SK-MEL-5 (cell line): ENCODE measurements around the gene SARM1. TPM values are rescaled to one million over a fixed set of nuclear protein-coding genes. Genes with fewer than 3 reads are reported as not detected.
"Not testable (repeated sequence)": the region's sequence is repeated elsewhere in the genome, so short reads cannot be mapped to it uniquely, and the experiment has no call there.

Experiments used
- DNase-seq: peaks from one replicate; pipeline ENCODE4 v3.0.0-alpha.2; 2016; ENCODE audit warnings: low read depth, low spot score
- in situ Hi-C: cut with HindIII; loops from 2 replicates; pipeline ENCODE4 v1.10.0; 2016; ENCODE audit warnings: low sequenced_read_pairs, high pct_unique_total_duplicates, low pct_unique_long_range_greater_than_20kb
- total RNA-seq: library from RNA; depleted of rRNA; stranded (reverse); fragments of >200 nt; shearing (Covaris generic); gene quantifications from 2 replicates; pipeline ENCODE4 v1.2.3, GENCODE V29; 2014; rRNA removed

Gene SARM1
- total RNA-seq, 1 experiment from 2014 or later, result 5.1 TPM

- DNase-seq, result no peak
- in situ Hi-C loops, result no loop called here
Measured at GRCh38 chr17:28433721-28434120, 62.2 kb downstream of the SARM1 start.

- in situ Hi-C loops, result not testable (repeated sequence)
Measured at GRCh38 chr17:28434326-28434725, 62.8 kb downstream of the SARM1 start.

GRCh38 chr17:28443901-28444638 lies 72.6 kb downstream of the SARM1 start:
- DNase-seq, result no peak
- in situ Hi-C loops, result no loop called here

More at GRCh38 chr17:28434326-28434725, 62.8 kb downstream of the SARM1 start:
- not testable (repeated sequence) for DNase-seq

- in situ Hi-C loops, result no loop called here
- no peak for DNase-seq
Measured at GRCh38 chr17:28446716-28447395, 75.4 kb downstream of the SARM1 start.

- in situ Hi-C loops, result no loop called here
Measured at GRCh38 chr17:28447396-28447760, 75.9 kb downstream of the SARM1 start.

GRCh38 chr17:28449859-28450258 lies 78.4 kb downstream of the SARM1 start:
- in situ Hi-C loops, result no loop called here
- DNase-seq, result no peak

More at GRCh38 chr17:28447396-28447760, 75.9 kb downstream of the SARM1 start:
- DNase-seq, result no peak

Other genes starting within 250 kb of the SARM1 start
- 44.3 and 46.4 TPM in 2 replicates for gene TMEM97, start 52.5 kb upstream of the SARM1 start, total RNA-seq
- 30.7 and 38.9 TPM in 2 replicates for gene IFT20, start 36.2 kb upstream of the SARM1 start, total RNA-seq
- 24.5 and 27.6 TPM in 2 replicates for gene TNFAIP1, start 35.9 kb upstream of the SARM1 start, total RNA-seq
- gene POLDIP2, start 14.2 kb upstream of the SARM1 start, total RNA-seq, result 135 and 143 TPM in 2 replicates
- gene SEBOX, start 6.5 kb upstream of the SARM1 start, total RNA-seq, result not detected in 2 replicates
- 0.24 and 0.32 TPM in 2 replicates for gene VTN, start 1.4 kb upstream of the SARM1 start, total RNA-seq
- gene SLC46A1, start 34.5 kb downstream of the SARM1 start, total RNA-seq, result 17.3 and 18.0 TPM in 2 replicates
- gene SLC13A2, start 102.0 kb downstream of the SARM1 start, total RNA-seq, result not detected in 2 replicates
- gene FOXN1, start 134.7 kb downstream of the SARM1 start, total RNA-seq, result not detected in 2 replicates
- gene UNC119, start 180.9 kb downstream of the SARM1 start, total RNA-seq, result 38.8 and 45.0 TPM in 2 replicates
- 45.4 and 46.6 TPM in 2 replicates for gene PIGS, start 199.8 kb downstream of the SARM1 start, total RNA-seq
- gene ALDOC, start 205.2 kb downstream of the SARM1 start, total RNA-seq, result 22.5 and 24.2 TPM in 2 replicates
- gene SPAG5, start 227.3 kb downstream of the SARM1 start, total RNA-seq, result 33.5 and 44.0 TPM in 2 replicates
- 3.4 and 4.8 TPM in 2 replicates for gene RSKR, start 242.5 kb downstream of the SARM1 start, total RNA-seq